Measurements from ENCODE around the gene UBE2C. TPM values are rescaled to one million over a fixed set of nuclear protein-coding genes. Genes with fewer than 3 reads are reported as not detected.
A peak's percentile ranks its signal among the peaks of the same experiment; 100 is the strongest.

The UBE2C gene
- total RNA-seq, 1 donor from 2014 or later: 22.9 TPM

DNA sequence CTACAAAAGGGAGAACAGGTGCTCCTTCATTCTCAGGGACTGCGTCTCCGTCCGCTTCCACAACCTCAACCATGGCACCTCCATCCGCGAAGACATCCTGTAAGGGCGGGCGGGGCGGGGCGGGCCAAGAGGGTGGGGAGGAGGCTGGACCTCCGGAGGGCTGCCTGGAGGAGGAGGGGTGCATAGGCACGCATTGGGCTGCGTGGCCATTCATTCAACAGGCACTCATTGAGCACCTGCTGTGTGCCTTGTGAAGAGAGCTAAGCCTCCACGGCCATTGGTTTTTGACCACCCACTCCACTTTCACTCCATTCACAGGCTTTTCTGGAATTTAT is 45.4 kb downstream of the UBE2C start:
- H3K4me1 Mint-ChIP-seq (ENCODE audit: unreplicated experiment): peaks cover 18% of the 10 kb centered on the region
- H3K4me3 Mint-ChIP-seq (ENCODE audit: unreplicated experiment): peak overlapping the region; percentile 95
- peak overlapping the region; percentile 95 for H3K27ac Mint-ChIP-seq (ENCODE audit: unreplicated experiment)
- TF ChIP-seq, protein P1, sequence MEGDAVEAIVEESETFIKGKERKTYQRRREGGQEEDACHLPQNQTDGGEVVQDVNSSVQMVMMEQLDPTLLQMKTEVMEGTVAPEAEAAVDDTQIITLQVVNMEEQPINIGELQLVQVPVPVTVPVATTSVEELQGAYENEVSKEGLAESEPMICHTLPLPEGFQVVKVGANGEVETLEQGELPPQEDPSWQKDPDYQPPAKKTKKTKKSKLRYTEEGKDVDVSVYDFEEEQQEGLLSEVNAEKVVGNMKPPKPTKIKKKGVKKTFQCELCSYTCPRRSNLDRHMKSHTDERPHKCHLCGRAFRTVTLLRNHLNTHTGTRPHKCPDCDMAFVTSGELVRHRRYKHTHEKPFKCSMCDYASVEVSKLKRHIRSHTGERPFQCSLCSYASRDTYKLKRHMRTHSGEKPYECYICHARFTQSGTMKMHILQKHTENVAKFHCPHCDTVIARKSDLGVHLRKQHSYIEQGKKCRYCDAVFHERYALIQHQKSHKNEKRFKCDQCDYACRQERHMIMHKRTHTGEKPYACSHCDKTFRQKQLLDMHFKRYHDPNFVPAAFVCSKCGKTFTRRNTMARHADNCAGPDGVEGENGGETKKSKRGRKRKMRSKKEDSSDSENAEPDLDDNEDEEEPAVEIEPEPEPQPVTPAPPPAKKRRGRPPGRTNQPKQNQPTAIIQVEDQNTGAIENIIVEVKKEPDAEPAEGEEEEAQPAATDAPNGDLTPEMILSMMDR (IDR thresholded peaks at IDR 0.05; ENCODE audit: unreplicated experiment): no peak
- no peaks in the 10 kb centered on the region for H3K9me3 Mint-ChIP-seq (ENCODE audit: unreplicated experiment)
- H3K27me3 Mint-ChIP-seq (ENCODE audit: unreplicated experiment): peaks cover 4% of the 10 kb centered on the region
- peaks cover 4% of the 10 kb centered on the region for H3K36me3 Mint-ChIP-seq (ENCODE audit: low read depth, unreplicated experiment)
- no peak for DNase-seq (ENCODE audit: low spot score)

DNA sequence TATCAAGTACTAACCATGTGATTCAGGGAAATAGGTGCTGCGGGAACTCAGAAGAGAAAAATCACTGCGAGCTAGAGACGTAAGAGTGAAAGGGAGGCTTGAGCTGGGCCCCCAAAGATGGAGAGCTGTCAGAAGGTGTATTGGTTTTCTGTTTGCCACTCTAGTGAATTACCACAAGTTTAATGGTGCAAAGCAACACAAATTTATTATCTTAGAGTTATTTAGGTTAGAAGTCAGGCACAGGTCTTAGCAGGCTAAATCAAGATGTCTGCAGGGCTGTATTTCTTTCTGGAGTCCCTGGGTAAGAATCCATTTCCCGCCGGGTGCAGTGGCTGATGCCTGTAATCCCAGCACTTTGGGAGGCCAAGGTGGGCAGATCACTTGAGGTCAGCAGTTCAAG is 47.5 kb downstream of the UBE2C start:
- Mint-ChIP-seq H3K27me3 (ENCODE audit: unreplicated experiment) (peaks cover 4% of the 10 kb centered on the region), H3K4me1 (ENCODE audit: unreplicated experiment) (peaks cover 18% of the 10 kb centered on the region), H3K36me3 (ENCODE audit: low read depth, unreplicated experiment) (peaks cover 7% of the 10 kb centered on the region), H3K27ac (ENCODE audit: unreplicated experiment) (no peak overlapping the region), H3K9me3 (ENCODE audit: unreplicated experiment) (no peaks in the 10 kb centered on the region), H3K4me3 (ENCODE audit: unreplicated experiment) (no peak overlapping the region)
- TF ChIP-seq, protein P1 (IDR thresholded peaks at IDR 0.05; ENCODE audit: unreplicated experiment): no peak
- no peak for DNase-seq (ENCODE audit: low spot score)

DNA sequence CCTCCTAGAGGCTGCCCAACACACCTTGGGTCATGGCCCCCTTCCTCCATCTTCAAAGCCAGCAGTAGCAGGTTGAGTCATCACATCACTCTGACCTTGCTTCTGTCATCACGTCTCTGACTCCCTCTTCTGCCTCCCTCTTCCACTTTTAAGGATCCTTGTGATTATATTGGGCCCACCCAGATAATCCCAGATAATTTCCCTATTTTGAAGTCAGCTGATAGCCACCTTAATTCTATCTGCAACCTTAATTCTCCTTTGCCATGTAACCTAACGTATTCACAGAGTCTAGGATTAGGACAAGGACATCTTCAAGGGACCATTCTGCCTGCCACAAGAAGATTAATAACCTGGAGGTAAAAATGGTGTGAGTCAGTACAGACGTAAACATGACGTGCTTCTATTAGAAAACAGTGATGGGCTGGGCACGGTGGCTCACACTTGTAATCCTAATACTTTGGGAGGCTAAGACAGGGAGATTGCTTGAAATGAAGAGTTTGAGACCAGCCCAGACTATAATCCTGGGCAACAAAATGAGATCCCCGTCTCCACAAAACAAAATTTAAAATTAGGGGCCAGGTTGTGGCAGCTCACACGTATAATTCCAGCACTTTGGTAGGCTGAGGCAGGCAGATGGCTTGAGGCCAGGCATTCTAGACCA is 48.2 kb downstream of the UBE2C start:
- no peak for DNase-seq (ENCODE audit: low spot score)
- Mint-ChIP-seq H3K9me3 (ENCODE audit: unreplicated experiment) (no peaks in the 10 kb centered on the region), H3K4me3 (ENCODE audit: unreplicated experiment) (no peak overlapping the region), H3K27ac (ENCODE audit: unreplicated experiment) (no peak overlapping the region), H3K4me1 (ENCODE audit: unreplicated experiment) (peaks cover 18% of the 10 kb centered on the region), H3K27me3 (ENCODE audit: unreplicated experiment) (peaks cover 4% of the 10 kb centered on the region), H3K36me3 (ENCODE audit: low read depth, unreplicated experiment) (peaks cover 7% of the 10 kb centered on the region)
- TF ChIP-seq, protein P1 (IDR thresholded peaks at IDR 0.05; ENCODE audit: unreplicated experiment): no peak

DNA sequence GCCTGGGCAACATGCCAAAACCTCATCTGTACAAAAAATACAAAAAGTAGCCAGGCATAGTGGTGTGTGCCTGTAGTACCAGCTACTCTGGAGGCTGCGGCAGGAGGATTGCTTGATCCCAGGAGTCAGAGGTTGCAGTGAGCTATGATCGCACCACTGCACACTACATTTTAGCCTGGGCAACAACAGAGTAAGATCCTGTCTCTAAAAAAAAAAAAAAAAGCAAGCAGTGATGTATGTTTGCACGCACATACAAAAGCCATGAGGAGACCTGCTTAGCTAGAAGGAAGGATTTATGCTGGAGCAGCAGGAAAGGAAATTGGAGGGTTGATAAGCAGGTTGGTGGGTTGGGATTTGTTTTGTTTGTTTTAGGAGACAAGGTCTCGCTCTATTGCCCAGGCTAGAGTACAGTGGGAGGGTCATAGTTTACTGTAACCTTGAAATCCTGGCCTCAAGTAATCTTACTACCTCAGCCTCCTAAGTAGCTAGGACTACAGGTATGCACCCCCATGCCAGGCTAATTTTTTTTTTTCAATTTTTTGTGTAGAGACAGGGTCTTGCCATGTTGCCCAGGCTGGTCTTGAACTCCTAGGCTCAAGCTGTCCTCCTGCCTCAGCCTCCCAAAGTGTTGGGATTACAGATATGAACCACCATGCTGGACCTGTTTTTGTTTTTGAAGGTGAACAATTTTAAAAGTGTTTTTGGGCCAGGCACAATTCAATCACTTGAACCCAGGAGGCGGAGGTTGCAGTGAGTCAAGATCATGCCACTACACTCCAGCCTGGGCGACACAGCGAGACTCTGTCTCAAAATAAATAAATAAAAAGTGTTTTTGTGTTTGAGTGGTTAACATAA is 49.0 kb downstream of the UBE2C start:
- no peak for DNase-seq (ENCODE audit: low spot score)
- peaks cover 7% of the 10 kb centered on the region for H3K36me3 Mint-ChIP-seq (ENCODE audit: low read depth, unreplicated experiment)
- H3K4me3 Mint-ChIP-seq (ENCODE audit: unreplicated experiment): no peak overlapping the region
- no peaks in the 10 kb centered on the region for H3K9me3 Mint-ChIP-seq (ENCODE audit: unreplicated experiment)
- TF ChIP-seq, protein P1 (IDR thresholded peaks at IDR 0.05; ENCODE audit: unreplicated experiment): no peak
- peaks cover 4% of the 10 kb centered on the region for H3K27me3 Mint-ChIP-seq (ENCODE audit: unreplicated experiment)
- no peak overlapping the region for H3K27ac Mint-ChIP-seq (ENCODE audit: unreplicated experiment)
- H3K4me1 Mint-ChIP-seq (ENCODE audit: unreplicated experiment): peaks cover 12% of the 10 kb centered on the region

All from endothelial cell (in vitro differentiated cells).